Measurements from ENCODE around the gene CST9. TPM values are rescaled to one million over a fixed set of nuclear protein-coding genes. Genes with fewer than 3 reads are reported as not detected.
"Not testable (repeated sequence)": the region's sequence is repeated elsewhere in the genome, so short reads cannot be mapped to it uniquely, and the experiment has no call there.

The CST9 gene
- total RNA-seq, 4 donors from 2014 or later: 0.28 TPM; not detected in 3

GRCh38 chr20:23627501-23627900, 21.8 kb upstream of the CST9 start:
- ATAC-seq (ENCODE audit: low FRiP score): no peak

GRCh38 chr20:23626040-23626620, 20.4 kb upstream of the CST9 start:
- no peak for ATAC-seq (ENCODE audit: low FRiP score)
- no peak for DNase-seq (ENCODE audit: low spot score)
- TF ChIP-seq CTCF (IDR thresholded peaks at IDR 0.05): no peak

More at GRCh38 chr20:23627501-23627900, 21.8 kb upstream of the CST9 start:
- DNase-seq (ENCODE audit: low spot score): no peak
- no peak for TF ChIP-seq CTCF (IDR thresholded peaks at IDR 0.05)

GRCh38 chr20:23625236-23625964, 19.7 kb upstream of the CST9 start:
- ATAC-seq (ENCODE audit: low FRiP score) (no peak), DNase-seq (ENCODE audit: low spot score) (no peak)
- no peak for TF ChIP-seq CTCF (IDR thresholded peaks at IDR 0.05)

GRCh38 chr20:23624324-23624691, 18.6 kb upstream of the CST9 start:
- TF ChIP-seq CTCF (IDR thresholded peaks at IDR 0.05): no peak
- peak; percentile 56 for ATAC-seq (ENCODE audit: low FRiP score)
- DNase-seq (ENCODE audit: low spot score): no peak

GRCh38 chr20:23623666-23624323, 18.1 kb upstream of the CST9 start:
- DNase-seq (ENCODE audit: low spot score): no peak

GRCh38 chr20:23622839-23623343, 17.2 kb upstream of the CST9 start:
- peak; percentile 58 for DNase-seq (ENCODE audit: low spot score)
- peak; percentile 99 for ATAC-seq (ENCODE audit: low FRiP score)
- no peak for TF ChIP-seq CTCF (IDR thresholded peaks at IDR 0.05)

More at GRCh38 chr20:23623666-23624323, 18.1 kb upstream of the CST9 start:
- no peak for TF ChIP-seq CTCF (IDR thresholded peaks at IDR 0.05)
- no peak for ATAC-seq (ENCODE audit: low FRiP score)

- not testable (repeated sequence) for ATAC-seq (ENCODE audit: low FRiP score); DNase-seq (ENCODE audit: low spot score)
Observed at GRCh38 chr20:23622401-23622800, 16.7 kb upstream of the CST9 start.

- ATAC-seq (ENCODE audit: low FRiP score); DNase-seq (ENCODE audit: low spot score): not testable (repeated sequence)
Observed at GRCh38 chr20:23620670-23621386, 15.1 kb upstream of the CST9 start.

Measured in omental fat pad (tissue), 4 donors.